PC-9 (cell line): ENCODE measurements around the gene SIRT1. TPM values are rescaled to one million over a fixed set of nuclear protein-coding genes. Genes with fewer than 3 reads are reported as not detected.

Experiments
- BruUV-seq: library from RNA; stranded (reverse); fragments of 400-500 nt; replicated peaks from 2 replicates; lab custom pipeline; 2021; lab: Mats Ljungman, UMichigan
- CTCF ChIA-PET: fragments of 300-600 bp; sonication (Branson Sonifier 250); formaldehyde crosslinking; loops from one replicate; lab custom pipeline; 2022; ENCODE audit warnings: antibody characterized with exemption; lab: Charles Lee
- POLR2A ChIA-PET: fragments of 300-600 bp; sonication (Branson Sonifier 250); formaldehyde crosslinking; loops from one replicate; lab custom pipeline; 2022; ENCODE audit warnings: antibody characterized with exemption; ENCODE audit not compliant: unreplicated experiment; lab: Charles Lee
- DNase-seq, 2 experiments: peaks; one replicate each; pipeline versions ENCODE4 v3.0.0 to v3.0.0-alpha.2; 2015 to 2022; ENCODE audit warnings: mixed read lengths in 1 of 2
- H2AFZ ChIP-seq: fragments of 200-600 bp; sonication (generic); 2 replicates; pipeline ENCODE4 v1.8.1; 2017; ENCODE audit warnings: antibody characterized with exemption
- H3F3A ChIP-seq: fragments of 200-600 bp; sonication (generic); 2 replicates; pipeline ENCODE4 v1.8.1; 2017; ENCODE audit warnings: antibody characterized with exemption, mild to moderate bottlenecking, low read depth; ENCODE audit not compliant: insufficient read depth
- H3K27ac ChIP-seq: fragments of 200-600 bp; sonication (generic); 2 replicates; pipeline ENCODE4 v1.6.1; 2016; ENCODE audit warnings: mixed run types
- H3K27me3 ChIP-seq: fragments of 200-600 bp; sonication (generic); 2 replicates; pipeline ENCODE4 v1.6.1; 2016; ENCODE audit warnings: low read depth, mixed run types; ENCODE audit not compliant: insufficient read depth
- H3K36me3 ChIP-seq: fragments of 200-600 bp; sonication (generic); 2 replicates; pipeline ENCODE4 v1.6.1; 2016; ENCODE audit warnings: low read depth, mixed run types
- H3K4me1 ChIP-seq: fragments of 200-600 bp; sonication (generic); replicated peaks from 2 replicates; pipeline ENCODE4 v1.6.1; 2016; ENCODE audit warnings: mixed run types; ENCODE audit not compliant: insufficient read depth
- H3K4me2 ChIP-seq: fragments of 200-600 bp; sonication (generic); 2 replicates; pipeline ENCODE4 v1.6.1; 2017; ENCODE audit warnings: mixed run types
- H3K4me3 ChIP-seq: fragments of 200-600 bp; sonication (generic); 2 replicates; pipeline ENCODE4 v1.6.1; 2016; ENCODE audit warnings: mixed run types
- H3K79me2 ChIP-seq: fragments of 200-600 bp; sonication (generic); 2 replicates; pipeline ENCODE4 v1.6.1; 2017; ENCODE audit warnings: low read depth, mixed run types
- H3K9me2 ChIP-seq: fragments of 200-600 bp; sonication (generic); 2 replicates; pipeline ENCODE4 v1.8.1; 2017; ENCODE audit warnings: mild to moderate bottlenecking; ENCODE audit not compliant: insufficient read depth
- H3K9me3 ChIP-seq: fragments of 200-600 bp; sonication (generic); 2 replicates; pipeline ENCODE4 v1.8.1; 2016; ENCODE audit warnings: low read depth; ENCODE audit not compliant: insufficient read depth
- H4K20me1 ChIP-seq: fragments of 200-600 bp; sonication (generic); 2 replicates; pipeline ENCODE4 v1.8.1; 2017; ENCODE audit not compliant: insufficient read depth
- CTCF ChIP-seq: fragments of 200-600 bp; sonication (generic); conservative IDR thresholded peaks from 2 replicates; pipeline ENCODE4 v1.6.1; 2017; ENCODE audit warnings: mixed run types, antibody characterized with exemption, mild to moderate bottlenecking, moderate library complexity
- EZH2 ChIP-seq: fragments of 200-600 bp; sonication (generic); IDR thresholded peaks from 2 replicates; pipeline ENCODE4 v1.8.0; 2017; ENCODE audit warnings: antibody characterized with exemption, low read depth
- intact Hi-C: fragments of 100-400 bp; cut with micrococcal nuclease; formaldehyde crosslinking; loops from one replicate; pipeline ENCODE4 v1.10.0; 2022; ENCODE audit not compliant: unreplicated experiment
- total RNA-seq: library from RNA; stranded (reverse); gene quantifications from 2 replicates; pipeline ENCODE4 v1.2.3, GENCODE V29; 2021

The SIRT1 gene
- total RNA-seq, 1 experiment from 2014 or later = 15.8 TPM

- Histone ChIP-seq H3K79me2 (no peaks in the 10 kb centered on the region), H4K20me1 (no peaks in the 10 kb centered on the region), H3K4me2 (no peak overlapping the region), H3K4me1 (no peaks in the 10 kb centered on the region), H3K36me3 (no peaks in the 10 kb centered on the region), H3K9me2 (no peaks in the 10 kb centered on the region), H3K9me3 (no peaks in the 10 kb centered on the region), H3K27me3 (no peaks in the 10 kb centered on the region), H3F3A (no peaks in the 10 kb centered on the region), H2AFZ (no peak overlapping the region), H3K4me3 (no peak overlapping the region), H3K27ac (no peak overlapping the region)
- ChIA-PET POLR2A (no interaction called here), CTCF (no interaction called here)
- intact Hi-C loops = no loop called here
- BruUV-seq = no TSS peak
- TF ChIP-seq EZH2 = no peak
- no peak for TF ChIP-seq CTCF
- DNase-seq = no peak
Observed at GRCh38 chr10:67863094-67863493, 21.4 kb upstream of the SIRT1 start.

GRCh38 chr10:67864607-67865371 lies 19.7 kb upstream of the SIRT1 start:
- H3K36me3 ChIP-seq = no peaks in the 10 kb centered on the region
- POLR2A ChIA-PET = no interaction called here

GRCh38 chr10:67868132-67868531 lies 16.3 kb upstream of the SIRT1 start:
- H3K79me2 ChIP-seq = no peaks in the 10 kb centered on the region
- H4K20me1 ChIP-seq = no peaks in the 10 kb centered on the region
- H3F3A ChIP-seq = no peaks in the 10 kb centered on the region
- H3K9me2 ChIP-seq = no peaks in the 10 kb centered on the region
- DNase-seq = no peak
- H3K4me1 ChIP-seq = no peaks in the 10 kb centered on the region
- H3K4me2 ChIP-seq = no peak overlapping the region
- H3K4me3 ChIP-seq = no peak overlapping the region
- H3K27ac ChIP-seq = no peak overlapping the region
- no peaks in the 10 kb centered on the region for H3K36me3 ChIP-seq
- CTCF ChIA-PET = interaction anchor here (0.6 kb wide), 2 partner anchors 10 to 30 kb away, joined by 3 read pairs; no protein-coding TSS in a partner anchor
- H2AFZ ChIP-seq = no peak overlapping the region
- intact Hi-C loops = no loop called here
- H3K9me3 ChIP-seq = no peaks in the 10 kb centered on the region
- no peaks in the 10 kb centered on the region for H3K27me3 ChIP-seq
- TF ChIP-seq CTCF (no peak), EZH2 (no peak)
- BruUV-seq = no TSS peak
- POLR2A ChIA-PET = interaction anchor here (0.7 kb wide), 1 partner anchor 31 kb away, joined by 6 read pairs; no protein-coding TSS in a partner anchor

More at GRCh38 chr10:67864607-67865371, 19.7 kb upstream of the SIRT1 start:
- intact Hi-C loops = no loop called here
- H3K9me3 ChIP-seq = no peaks in the 10 kb centered on the region
- H3K4me3 ChIP-seq = no peak overlapping the region
- no peaks in the 10 kb centered on the region for H3K79me2 ChIP-seq
- H3K27me3 ChIP-seq = no peaks in the 10 kb centered on the region
- H3K4me1 ChIP-seq = no peaks in the 10 kb centered on the region
- DNase-seq = no peak
- no peaks in the 10 kb centered on the region for H4K20me1 ChIP-seq
- H2AFZ ChIP-seq = no peak overlapping the region
- no peaks in the 10 kb centered on the region for H3F3A ChIP-seq
- no peak overlapping the region for H3K27ac ChIP-seq
- no peak for TF ChIP-seq EZH2
- TF ChIP-seq CTCF = no peak
- CTCF ChIA-PET = interaction anchor here (0.7 kb wide), 1 partner anchor 9 kb away, joined by 7 read pairs; no protein-coding TSS in a partner anchor
- H3K4me2 ChIP-seq = no peak overlapping the region
- no TSS peak for BruUV-seq
- H3K9me2 ChIP-seq = no peaks in the 10 kb centered on the region
